Panc1 (cell line): ENCODE measurements around the gene GRK3. TPM values are rescaled to one million over a fixed set of nuclear protein-coding genes. Genes with fewer than 3 reads are reported as not detected.

Source experiments
- ATAC-seq: fragments of 200-7000 bp; cut with Tn5 transposase; 2 replicates; pipeline ENCODE4 v1.9.1; 2020; ENCODE audit warnings: mild to moderate bottlenecking, moderate library complexity
- BruUV-seq: library from RNA; stranded (reverse); fragments of 400-500 nt; replicated peaks from 2 replicates; lab custom pipeline; 2021; lab: Mats Ljungman, UMichigan
- CTCF ChIA-PET: fragments of 300-600 bp; sonication (Branson Sonifier 250); formaldehyde crosslinking; loops from one replicate; lab custom pipeline; 2022; ENCODE audit warnings: antibody characterized with exemption; lab: Charles Lee
- POLR2A ChIA-PET: fragments of 300-600 bp; sonication (Branson Sonifier 250); formaldehyde crosslinking; loops from one replicate; lab custom pipeline; 2022; ENCODE audit warnings: antibody characterized with exemption; lab: Charles Lee
- DNase-seq: peaks from one replicate; pipeline ENCODE4 v3.0.0-alpha.2; 2010; ENCODE audit warnings: low read depth, low spot score
- H3K27ac ChIP-seq: 2 replicates; pipeline ENCODE4 v1.5.1; 2011; ENCODE audit warnings: mild to moderate bottlenecking, low read length, inconsistent platforms
- H3K27me3 ChIP-seq: fragments of 200-500 bp; sonication (Bioruptor generic); 2 replicates; pipeline ENCODE4 v1.6.0; 2014; ENCODE audit warnings: low read length, inconsistent platforms; ENCODE audit not compliant: control insufficient read depth, insufficient read depth
- H3K36me3 ChIP-seq: fragments of 200-500 bp; sonication (Bioruptor generic); 2 replicates; pipeline ENCODE4 v1.5.1; 2014; ENCODE audit warnings: inconsistent platforms, mild to moderate bottlenecking, low read length, moderate library complexity; ENCODE audit not compliant: control insufficient read depth, insufficient read depth
- H3K4me1 ChIP-seq: 2 replicates; pipeline ENCODE4 v1.5.1; 2011; ENCODE audit warnings: inconsistent platforms, mild to moderate bottlenecking, low read length, moderate library complexity; ENCODE audit not compliant: control insufficient read depth, insufficient read depth
- H3K4me3 ChIP-seq, 2 experiments: 2 replicates each; pipeline ENCODE4 v1.5.1; 2011 to 2012; ENCODE audit warnings: low read depth in 2 of 2, low read length in 2 of 2, mild to moderate bottlenecking in 2 of 2, inconsistent platforms in 1 of 2, moderate library complexity in 1 of 2
- H3K9me3 ChIP-seq: fragments of 200-500 bp; sonication (Bioruptor generic); 2 replicates; pipeline ENCODE4 v1.5.1; 2014; ENCODE audit warnings: low read depth, mild to moderate bottlenecking, inconsistent platforms, low read length, moderate library complexity; ENCODE audit not compliant: control insufficient read depth, insufficient read depth
- POLR2AphosphoS5 ChIP-seq: IDR thresholded peaks from 2 replicates; pipeline ENCODE4 v1.6.1; 2012; ENCODE audit warnings: mild to moderate bottlenecking, low read depth, low read length, moderate library complexity
- SIN3A ChIP-seq: IDR thresholded peaks from 2 replicates; pipeline ENCODE4 v1.6.1; 2012; ENCODE audit warnings: low read depth, mild to moderate bottlenecking, low read length, moderate library complexity, borderline replicate concordance; ENCODE audit not compliant: insufficient read depth
- TCF7L2 ChIP-seq: IDR thresholded peaks from 2 replicates; pipeline ENCODE4 v1.6.1; 2011; ENCODE audit warnings: mild to moderate bottlenecking, low read depth, low read length, inconsistent platforms
- in situ Hi-C: cut with HindIII; loops from 2 replicates; pipeline ENCODE4 v1.10.0; 2016; ENCODE audit warnings: low sequenced_read_pairs, low pct_unique_long_range_greater_than_20kb
- intact Hi-C: fragments of 100-400 bp; cut with micrococcal nuclease; formaldehyde crosslinking; loops from one replicate; pipeline ENCODE4 v1.10.0; 2022; ENCODE audit not compliant: unreplicated experiment
- total RNA-seq: library from RNA; stranded (reverse); gene quantifications from one replicate; pipeline ENCODE4 v1.2.1, GENCODE V29; 2021; ENCODE audit not compliant: unreplicated experiment
- TF ChIP-seq, protein P1 (sequence below): fragments of 450-650 bp; IDR thresholded peaks from 2 replicates; pipeline ENCODE4 v1.5.1; 2017; ENCODE audit warnings: mild to moderate bottlenecking
- TF ChIP-seq, protein P2 (sequence below), 2 experiments: IDR thresholded peaks; 2 replicates each; pipeline ENCODE4 v1.6.1; 2011 to 2012; ENCODE audit warnings: low read depth in 2 of 2, control low read depth in 1 of 2, low read length in 1 of 2, mild to moderate bottlenecking in 1 of 2, moderate library complexity in 1 of 2; ENCODE audit not compliant: insufficient read depth in 1 of 2

Gene GRK3
- total RNA-seq, 1 experiment from 2014 or later: 12.0 TPM

DNA sequence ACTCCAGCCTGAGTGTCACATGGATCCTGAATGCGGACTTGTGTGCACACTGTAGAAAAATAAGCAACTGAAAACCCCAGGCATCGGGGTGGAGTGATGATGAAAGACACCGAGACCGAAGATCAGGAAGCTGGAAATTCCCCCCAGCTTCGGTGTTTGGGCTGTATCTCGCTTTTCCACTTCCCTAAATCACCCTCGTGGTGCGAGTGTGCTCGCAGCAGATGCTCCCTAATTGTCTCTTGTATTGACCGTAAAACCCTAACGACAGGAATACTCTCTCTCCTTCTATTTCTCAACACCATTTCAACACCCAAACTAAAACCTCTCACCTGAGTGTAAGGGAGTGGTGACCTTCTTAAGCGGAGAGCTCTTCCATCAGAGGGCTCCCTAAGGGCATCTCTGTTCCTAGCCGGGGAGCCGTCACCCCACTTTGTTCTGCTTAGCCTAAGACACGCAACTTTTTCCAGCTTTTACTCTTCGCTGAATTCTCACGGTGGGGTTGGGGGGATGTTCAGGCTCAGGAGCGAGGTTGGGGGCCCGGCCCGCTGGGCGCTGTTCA, 635 bp upstream of the GRK3 start:
- CTCF ChIA-PET: no interaction called here
- POLR2A ChIA-PET: no interaction called here
- Histone ChIP-seq H3K4me1 (peaks cover 20% of the 10 kb centered on the region), H3K27me3 (no peaks in the 10 kb centered on the region), H3K36me3 (no peaks in the 10 kb centered on the region; the same call in 1 of the 2 replicates), H3K9me3 (no peaks in the 10 kb centered on the region), H3K27ac (peak overlapping the region; percentile 79), H3K4me3 (peak overlapping the region; percentile 70 to 74)
- no TSS peak for BruUV-seq
- DNase-seq (no peak), ATAC-seq (0 out of 2 replicates have a peak, but pooled peaks have one; percentile 3)
- intact Hi-C loops (no loop called here), in situ Hi-C loops (no loop called here)
- TF ChIP-seq, protein P1, sequence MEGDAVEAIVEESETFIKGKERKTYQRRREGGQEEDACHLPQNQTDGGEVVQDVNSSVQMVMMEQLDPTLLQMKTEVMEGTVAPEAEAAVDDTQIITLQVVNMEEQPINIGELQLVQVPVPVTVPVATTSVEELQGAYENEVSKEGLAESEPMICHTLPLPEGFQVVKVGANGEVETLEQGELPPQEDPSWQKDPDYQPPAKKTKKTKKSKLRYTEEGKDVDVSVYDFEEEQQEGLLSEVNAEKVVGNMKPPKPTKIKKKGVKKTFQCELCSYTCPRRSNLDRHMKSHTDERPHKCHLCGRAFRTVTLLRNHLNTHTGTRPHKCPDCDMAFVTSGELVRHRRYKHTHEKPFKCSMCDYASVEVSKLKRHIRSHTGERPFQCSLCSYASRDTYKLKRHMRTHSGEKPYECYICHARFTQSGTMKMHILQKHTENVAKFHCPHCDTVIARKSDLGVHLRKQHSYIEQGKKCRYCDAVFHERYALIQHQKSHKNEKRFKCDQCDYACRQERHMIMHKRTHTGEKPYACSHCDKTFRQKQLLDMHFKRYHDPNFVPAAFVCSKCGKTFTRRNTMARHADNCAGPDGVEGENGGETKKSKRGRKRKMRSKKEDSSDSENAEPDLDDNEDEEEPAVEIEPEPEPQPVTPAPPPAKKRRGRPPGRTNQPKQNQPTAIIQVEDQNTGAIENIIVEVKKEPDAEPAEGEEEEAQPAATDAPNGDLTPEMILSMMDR: no peak
- TF ChIP-seq SIN3A (no peak), TCF7L2 (no peak), POLR2AphosphoS5 (no peak)
- TF ChIP-seq, protein P2, sequence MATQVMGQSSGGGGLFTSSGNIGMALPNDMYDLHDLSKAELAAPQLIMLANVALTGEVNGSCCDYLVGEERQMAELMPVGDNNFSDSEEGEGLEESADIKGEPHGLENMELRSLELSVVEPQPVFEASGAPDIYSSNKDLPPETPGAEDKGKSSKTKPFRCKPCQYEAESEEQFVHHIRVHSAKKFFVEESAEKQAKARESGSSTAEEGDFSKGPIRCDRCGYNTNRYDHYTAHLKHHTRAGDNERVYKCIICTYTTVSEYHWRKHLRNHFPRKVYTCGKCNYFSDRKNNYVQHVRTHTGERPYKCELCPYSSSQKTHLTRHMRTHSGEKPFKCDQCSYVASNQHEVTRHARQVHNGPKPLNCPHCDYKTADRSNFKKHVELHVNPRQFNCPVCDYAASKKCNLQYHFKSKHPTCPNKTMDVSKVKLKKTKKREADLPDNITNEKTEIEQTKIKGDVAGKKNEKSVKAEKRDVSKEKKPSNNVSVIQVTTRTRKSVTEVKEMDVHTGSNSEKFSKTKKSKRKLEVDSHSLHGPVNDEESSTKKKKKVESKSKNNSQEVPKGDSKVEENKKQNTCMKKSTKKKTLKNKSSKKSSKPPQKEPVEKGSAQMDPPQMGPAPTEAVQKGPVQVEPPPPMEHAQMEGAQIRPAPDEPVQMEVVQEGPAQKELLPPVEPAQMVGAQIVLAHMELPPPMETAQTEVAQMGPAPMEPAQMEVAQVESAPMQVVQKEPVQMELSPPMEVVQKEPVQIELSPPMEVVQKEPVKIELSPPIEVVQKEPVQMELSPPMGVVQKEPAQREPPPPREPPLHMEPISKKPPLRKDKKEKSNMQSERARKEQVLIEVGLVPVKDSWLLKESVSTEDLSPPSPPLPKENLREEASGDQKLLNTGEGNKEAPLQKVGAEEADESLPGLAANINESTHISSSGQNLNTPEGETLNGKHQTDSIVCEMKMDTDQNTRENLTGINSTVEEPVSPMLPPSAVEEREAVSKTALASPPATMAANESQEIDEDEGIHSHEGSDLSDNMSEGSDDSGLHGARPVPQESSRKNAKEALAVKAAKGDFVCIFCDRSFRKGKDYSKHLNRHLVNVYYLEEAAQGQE (IDR thresholded peaks at IDR 0.05; ENCODE audit: insufficient read depth in 1 of 2, low read depth in 2 of 2, low read length in 1 of 2): no peak

DNA sequence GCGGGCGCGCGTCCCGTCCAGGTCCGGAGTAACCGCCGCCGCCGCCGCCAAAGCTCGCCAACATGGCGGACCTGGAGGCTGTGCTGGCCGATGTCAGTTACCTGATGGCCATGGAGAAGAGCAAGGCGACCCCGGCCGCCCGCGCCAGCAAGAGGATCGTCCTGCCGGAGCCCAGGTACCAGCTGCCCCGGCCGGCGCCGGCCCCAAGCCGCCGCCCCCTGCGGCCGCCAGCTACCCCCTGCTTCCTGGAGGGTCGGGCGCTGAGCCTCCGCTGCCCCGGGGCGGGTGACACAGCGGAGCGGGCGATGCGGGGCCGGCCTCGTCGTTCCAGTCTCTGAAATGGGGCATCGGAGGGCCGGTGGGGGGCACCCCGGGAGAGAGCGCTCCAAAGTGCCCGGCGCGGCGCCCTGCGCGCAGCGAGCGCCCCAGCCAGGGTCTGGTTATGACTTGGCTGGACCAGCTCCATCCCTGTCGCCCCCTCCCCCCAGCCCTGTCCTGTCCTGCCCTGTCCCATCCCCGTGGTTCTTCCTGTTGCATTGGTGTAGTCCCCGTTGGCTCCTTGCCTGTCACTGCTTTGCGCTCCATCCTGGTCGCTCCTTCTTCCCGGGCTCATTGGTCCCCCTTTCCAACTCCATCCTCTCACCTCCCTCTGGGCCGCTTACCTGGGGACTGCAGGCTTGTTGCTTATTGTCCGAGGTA, 653 bp downstream of the GRK3 start:
- no peak for DNase-seq
- H3K4me3 ChIP-seq: peak overlapping the region; percentile 68 to 70
- H3K27ac ChIP-seq: peak overlapping the region; percentile 18; the same call in 1 of the 2 replicates
- ChIA-PET CTCF (no interaction called here), POLR2A (no interaction called here)
- H3K4me1 ChIP-seq: peaks cover 20% of the 10 kb centered on the region
- H3K36me3 ChIP-seq: no peaks in the 10 kb centered on the region; the same call in 1 of the 2 replicates
- in situ Hi-C loops: no loop called here
- TF ChIP-seq, protein P2 (IDR thresholded peaks at IDR 0.05; ENCODE audit: insufficient read depth in 1 of 2, low read depth in 2 of 2, low read length in 1 of 2): no peak
- TF ChIP-seq SIN3A (no peak), POLR2AphosphoS5 (no peak), TCF7L2 (no peak)
- TF ChIP-seq, protein P1: no peak
- peak; percentile 72 for ATAC-seq
- H3K9me3 ChIP-seq: no peaks in the 10 kb centered on the region
- H3K27me3 ChIP-seq: no peaks in the 10 kb centered on the region
- intact Hi-C loops: no loop called here
- BruUV-seq: no TSS peak
